CD4-positive, alpha-beta T cell treated with Interleukin-15 for 4 hours (primary cell): ENCODE measurements around the gene RAB24.
"Not testable (repeated sequence)": the region's sequence is repeated elsewhere in the genome, so short reads cannot be mapped to it uniquely, and the experiment has no call there.

Experiments used
- DNase-seq: peaks from one replicate; pipeline ENCODE4 v3.0.0-alpha.2; 2020; ENCODE audit warnings: low spot score

RAB24 gene

DNA sequence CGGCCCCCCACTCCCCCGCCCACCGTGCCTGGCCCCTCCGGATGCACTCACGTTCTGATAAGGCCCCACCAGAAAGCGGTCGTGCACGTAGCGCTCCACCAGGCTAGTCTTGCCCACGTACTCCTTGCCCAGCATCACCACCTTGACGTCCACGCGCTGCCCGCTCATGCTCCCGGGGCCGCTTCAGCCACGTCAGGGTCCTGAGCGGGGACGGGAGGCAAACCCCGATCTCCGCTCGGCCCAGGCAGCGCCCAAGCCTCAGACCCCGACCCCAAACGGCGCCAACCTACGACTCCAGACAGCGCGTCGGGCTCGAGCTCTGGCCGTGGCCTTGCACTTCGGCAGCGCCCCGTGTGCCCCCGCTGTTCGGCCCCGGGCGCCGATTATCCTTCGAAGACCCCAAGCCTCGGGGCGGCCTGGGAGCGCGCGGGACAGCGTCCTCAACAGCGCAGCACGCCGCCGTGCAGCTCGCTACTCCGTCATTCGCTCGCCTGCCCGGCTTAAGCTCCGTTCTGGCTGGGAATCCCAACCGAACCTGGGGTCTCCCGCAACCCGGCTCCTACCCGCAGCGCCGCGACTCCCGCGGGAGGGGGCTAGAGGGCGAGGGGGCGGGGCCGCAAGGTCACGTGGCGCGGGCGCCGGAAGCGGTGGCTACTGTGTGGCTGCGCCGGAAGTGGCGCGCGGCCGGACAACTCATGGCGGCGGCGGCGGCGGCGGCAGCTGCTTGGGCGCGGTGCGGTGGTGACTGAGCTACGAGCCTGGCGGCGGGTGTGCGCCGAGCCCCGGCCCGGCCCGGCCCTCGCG lies at the start of gene RAB24, which contains the start of gene PRELID1:
RAB24 (minus strand) TSS at position 599 of the 804 bp plus-strand sequence; CDS start at position 168, 431 bp downstream.
PRELID1 (plus strand) TSS at position 679 of the 804 bp plus-strand sequence. CDS start 187 bp downstream, outside the sequence.
- DNase-seq = peak; percentile 83

- no peak for DNase-seq
Measured at GRCh38 chr5:177353093-177353492, 49.6 kb upstream of the RAB24 start.

DNA sequence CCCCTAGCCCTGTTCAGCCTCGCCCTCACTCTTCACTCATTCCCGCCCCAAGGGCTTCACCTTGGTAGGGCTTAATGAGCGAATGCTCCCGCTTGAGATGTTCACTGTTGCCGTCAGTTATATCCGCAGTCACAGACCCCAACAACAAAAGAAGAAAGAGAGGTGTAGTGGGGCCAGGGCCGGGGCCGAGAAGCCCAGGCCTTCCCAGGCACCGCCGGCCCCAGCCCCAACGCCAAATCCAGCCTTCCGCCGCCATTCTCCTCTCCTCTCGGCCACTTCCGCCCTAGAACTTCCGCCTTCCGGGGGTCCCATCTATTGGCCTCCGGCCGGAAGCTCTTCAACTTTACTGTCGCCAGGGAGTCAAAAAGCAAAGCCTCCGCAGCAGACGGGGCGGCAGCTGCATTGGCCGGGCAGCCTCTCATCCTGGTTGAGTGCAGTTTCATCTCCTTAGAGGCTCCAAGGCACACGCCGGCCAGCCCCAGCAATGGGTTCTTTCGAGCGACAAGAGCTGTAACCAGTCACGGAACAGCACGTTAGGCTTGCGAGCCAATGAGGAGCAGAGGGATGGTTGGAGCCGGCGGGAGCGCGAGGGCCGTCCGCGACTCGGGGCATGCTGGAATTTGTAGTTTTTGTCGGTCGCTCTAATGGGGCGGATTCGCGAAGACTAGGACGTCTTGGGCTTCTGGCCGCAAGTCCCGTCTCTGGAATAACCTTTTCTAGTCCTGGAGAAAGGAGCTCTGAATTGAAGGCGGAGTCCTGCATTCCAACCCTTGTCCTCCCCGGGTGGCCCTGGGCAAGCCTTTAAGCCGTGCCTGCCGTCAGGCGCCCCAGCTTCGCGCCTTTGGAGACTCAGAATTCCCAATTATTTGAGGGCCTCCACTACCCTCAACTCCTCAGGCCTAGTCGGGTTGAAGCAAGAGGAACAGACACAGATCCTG lies 48.1 kb upstream of the RAB24 start, which contains the start of gene LMAN2:
LMAN2 (minus strand) TSS at position 277 of the 938 bp plus-strand sequence; CDS start at position 256, 21 bp downstream.
- peak; percentile 94 for DNase-seq

DNA sequence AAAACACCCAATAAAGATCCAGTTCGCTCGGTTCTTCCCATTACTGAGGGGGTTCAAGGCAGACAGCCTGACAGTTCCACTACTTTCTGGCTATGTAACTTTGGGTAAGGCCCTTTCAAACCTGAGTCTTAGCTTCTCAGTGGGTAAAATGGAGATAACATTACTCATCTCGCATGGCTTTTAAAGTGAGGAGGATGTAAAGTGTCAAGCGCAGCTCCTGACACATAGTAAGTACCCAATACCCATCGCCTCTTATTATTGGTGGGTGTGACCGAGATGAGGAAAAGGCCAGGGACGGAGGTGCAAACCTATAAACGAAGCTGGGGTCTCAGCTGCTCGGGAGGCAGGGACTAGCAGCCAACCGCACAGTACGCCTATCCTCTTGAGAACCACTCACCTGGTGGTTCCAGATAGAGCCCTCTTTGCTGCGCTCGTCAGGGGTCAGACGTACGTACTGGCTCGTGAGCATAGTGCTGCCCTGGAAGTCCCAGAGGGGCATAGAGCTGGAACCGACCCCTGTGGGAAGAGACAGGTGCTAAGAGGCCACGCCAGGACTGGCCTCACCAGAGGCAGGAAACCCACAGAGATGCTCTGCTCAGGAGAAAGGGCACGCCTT lies 47.4 kb upstream of the RAB24 start:
- DNase-seq = no peak

- DNase-seq = no peak
Measured at GRCh38 chr5:177349762-177350161, 46.2 kb upstream of the RAB24 start.

- DNase-seq = no peak
Measured at GRCh38 chr5:177349362-177349647, 45.8 kb upstream of the RAB24 start.

- DNase-seq = no peak
Measured at GRCh38 chr5:177347699-177348098, 44.2 kb upstream of the RAB24 start.

DNA sequence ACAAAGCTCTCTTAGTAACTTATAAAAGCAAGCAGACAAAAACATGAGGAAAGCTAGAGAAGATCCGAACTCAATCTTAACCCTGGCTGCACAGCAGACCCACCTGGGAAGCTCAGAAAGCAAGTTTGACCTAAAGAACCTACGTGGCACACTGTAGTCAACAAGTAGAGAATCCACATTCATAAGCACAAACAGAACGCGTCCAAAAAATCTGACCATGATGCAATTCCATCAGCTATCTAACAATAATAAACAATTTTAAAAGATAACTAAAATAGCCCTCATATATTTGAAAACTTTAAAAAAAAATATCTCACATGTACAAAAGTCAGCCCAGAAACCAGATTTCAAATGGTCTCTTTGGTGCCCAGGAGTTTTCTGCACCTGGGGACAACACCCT lies 43.3 kb upstream of the RAB24 start:
- DNase-seq = no peak

DNA sequence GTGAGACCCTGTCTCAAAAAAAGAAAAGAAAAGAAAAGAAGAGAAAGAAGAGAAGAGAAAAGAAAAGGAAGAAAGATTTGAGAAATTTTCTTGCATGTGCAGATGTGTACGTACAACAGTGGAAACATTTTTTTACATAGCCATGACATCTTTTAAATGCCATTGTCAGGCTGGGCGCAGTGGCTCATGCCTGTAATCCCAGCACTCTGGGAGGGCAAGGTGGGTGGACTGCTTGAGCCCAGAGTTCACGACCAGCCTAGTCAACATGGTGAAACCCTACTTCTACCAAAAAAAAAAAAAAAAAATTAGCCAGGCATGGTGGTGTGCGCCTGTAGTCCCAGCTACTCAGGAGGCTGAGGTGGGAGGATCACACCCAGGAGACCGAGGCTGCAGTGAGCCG lies 41.4 kb upstream of the RAB24 start:
- DNase-seq = no peak

DNA sequence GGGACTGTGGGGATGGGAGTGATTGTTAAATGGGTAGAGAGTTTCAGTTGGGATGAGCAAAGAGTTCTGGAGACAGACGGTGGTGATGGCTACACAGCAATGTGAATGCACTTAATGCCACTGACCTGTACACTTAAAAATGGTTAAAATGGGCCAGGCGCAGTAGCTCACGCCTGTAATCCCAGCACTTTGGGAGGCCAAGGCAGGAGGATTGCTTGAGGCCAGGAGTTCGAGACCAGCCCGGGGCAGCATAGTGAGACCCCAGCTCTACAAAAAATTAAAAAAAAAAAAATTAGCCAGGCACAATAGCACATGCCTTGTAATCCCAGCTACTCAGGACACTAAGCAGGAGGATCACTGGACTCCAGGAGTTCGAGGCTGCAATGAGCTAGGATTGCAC lies 40.3 kb upstream of the RAB24 start:
- no peak for DNase-seq

- not testable (repeated sequence) for DNase-seq
Measured at GRCh38 chr5:177343000-177343399, 39.5 kb upstream of the RAB24 start.

- DNase-seq = no peak
Measured at GRCh38 chr5:177339107-177339638, 35.7 kb upstream of the RAB24 start.

DNA sequence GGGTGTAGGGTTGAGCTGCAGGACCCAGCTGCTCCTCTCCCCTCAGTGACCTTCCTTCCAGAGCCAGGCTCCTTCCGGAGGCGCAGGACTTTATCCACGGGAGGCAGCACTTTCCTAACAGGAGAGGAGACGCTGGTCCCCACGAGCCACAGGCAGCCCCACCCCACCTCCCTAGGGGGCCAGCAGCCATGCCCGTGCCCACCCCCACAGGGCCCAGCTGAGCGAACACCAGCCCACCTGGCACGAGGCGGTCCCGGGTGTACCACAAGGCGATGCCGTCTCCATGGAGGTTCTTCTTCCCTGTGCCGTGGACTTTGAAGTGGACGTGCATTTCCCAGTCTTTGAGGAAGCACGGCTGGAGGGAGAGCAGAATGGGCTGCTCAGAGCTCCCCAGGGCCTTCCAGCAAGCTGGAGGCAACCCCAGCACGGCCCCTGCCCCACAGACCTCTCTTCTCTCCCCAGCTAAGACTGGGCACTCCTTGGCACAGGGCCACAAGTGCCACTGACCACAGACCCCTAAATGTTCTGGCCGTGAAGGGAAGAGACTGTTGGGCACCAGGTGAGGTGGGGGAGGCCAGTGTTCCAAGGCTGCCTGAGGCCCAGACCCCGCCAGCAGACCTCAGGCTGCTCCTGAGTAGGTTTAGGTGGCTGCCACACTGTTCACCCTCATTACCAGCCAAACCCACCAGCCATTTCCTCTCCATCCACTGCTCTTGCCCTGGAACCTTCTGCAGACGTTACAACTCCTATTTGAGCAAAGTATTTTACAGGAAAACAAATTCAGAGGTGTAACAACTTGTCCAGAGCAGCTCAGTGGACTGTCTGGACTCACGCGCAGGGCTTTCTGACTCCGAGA lies 35.0 kb upstream of the RAB24 start:
- DNase-seq = no peak

DNA sequence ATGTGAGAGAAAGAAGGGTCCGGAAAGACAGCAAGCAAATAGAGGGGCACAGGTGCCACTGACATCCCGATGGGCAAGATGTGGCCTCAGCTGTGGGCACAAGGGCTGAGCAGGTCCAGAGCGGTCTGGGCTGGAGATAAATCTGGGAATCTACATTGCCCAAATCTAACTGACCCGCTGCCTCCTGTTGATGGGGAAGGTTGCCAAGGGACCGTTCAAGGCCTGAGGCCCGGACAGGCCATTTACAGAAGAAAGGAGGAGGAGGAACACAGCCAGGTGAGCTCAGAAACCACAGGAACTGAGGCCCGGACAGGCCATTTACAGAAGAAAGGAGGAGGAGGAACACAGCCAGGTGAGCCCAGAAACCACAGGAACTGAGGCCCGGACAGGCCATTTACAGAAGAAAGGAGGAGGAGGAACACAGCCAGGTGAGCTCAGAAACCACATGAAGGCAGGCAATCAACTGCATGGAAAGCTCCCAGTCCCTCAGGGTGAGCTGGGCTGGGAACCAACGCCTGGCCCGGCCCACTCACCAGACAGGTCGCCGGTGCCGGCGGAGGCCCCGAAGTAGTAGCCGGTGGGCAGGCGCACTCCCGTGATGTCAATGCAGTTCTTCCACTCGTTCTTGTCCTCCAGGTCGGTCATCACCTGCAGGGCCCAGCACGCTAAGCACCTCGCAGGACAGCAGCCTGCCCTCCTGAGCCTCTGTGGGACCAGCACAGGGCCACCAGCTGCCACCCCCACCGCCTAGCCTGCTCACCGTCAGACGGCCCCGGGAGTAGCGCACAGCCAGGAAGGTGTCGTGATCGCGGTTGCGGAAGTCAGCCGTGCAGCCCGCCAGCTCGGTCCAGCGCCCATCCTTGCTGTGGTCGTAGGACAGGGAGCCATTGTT lies 33.3 kb upstream of the RAB24 start:
- no peak for DNase-seq

DNA sequence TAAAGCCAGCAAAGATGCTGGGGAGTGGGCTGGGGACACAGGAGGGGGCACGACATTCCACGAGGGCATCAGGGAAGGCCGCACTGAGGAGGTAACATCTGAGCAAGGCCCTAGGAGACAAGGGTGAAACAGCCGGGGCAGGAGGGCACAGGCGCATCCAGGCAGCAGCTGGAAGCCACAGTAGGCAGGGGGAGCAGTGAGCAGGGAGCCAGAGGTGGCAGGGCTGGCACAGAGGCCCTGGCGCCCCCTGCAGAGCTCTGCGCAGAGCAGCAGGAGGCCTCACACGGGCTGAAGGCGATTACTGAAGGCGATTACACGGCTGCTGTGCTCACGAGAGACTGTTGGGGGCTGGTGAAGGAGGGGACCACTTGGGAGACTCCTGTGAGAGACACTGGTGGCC lies 32.6 kb upstream of the RAB24 start:
- DNase-seq = no peak

DNA sequence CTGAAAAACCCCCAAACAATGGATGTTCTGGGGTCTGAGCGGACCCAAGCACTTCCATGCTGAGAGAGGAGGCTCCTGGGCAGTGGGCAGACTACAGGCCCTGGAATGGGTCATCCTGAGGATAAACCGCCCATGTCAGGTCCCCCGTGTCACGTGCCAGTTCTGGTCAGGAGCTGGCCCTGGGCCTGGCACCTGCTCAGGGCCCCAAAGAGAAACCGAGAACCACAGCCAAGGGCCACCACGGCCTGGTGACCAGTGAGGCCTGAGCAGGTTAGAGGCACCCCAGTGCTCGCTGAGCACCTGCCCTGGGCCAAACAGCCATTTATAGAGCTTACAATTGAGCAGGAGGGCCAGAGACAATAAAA lies 32.2 kb upstream of the RAB24 start:
- DNase-seq = no peak

GRCh38 chr5:177334781-177335700 lies 31.5 kb upstream of the RAB24 start:
- no peak for DNase-seq

DNA sequence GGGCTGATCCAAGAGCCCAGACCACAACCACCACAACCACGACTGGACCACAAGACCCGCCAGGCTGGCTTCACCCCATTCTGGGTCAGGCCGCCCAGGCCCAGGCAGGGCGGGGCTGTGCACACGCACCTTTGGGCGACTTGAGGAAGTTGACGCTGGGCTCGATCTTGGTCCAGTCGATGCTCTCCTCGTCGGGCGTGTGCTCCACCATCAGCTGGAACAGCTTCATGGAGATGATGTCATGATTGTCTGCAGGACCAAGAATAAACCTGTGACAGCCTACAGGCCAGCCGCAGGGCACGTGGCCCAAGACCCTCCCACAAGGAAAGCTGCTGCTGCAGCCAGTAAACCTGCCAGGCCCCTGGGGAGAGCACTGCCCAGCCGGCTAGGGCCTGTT lies 30.6 kb upstream of the RAB24 start:
- no peak for DNase-seq
